ENCODE results near the gene MOB4. TPM values are rescaled to one million over a fixed set of nuclear protein-coding genes. Genes with fewer than 3 reads are reported as not detected.

The MOB4 gene
- total and polyA plus RNA-seq, 2 donors (not counting 1 experiment from before 2014, with no cell fraction given) = 12.6 to 20.8 TPM

GRCh38 chr2:197486175-197486574, 29.7 kb upstream of the MOB4 start:
- Histone ChIP-seq H3K36me3 (replicated peaks in 1 of 2; ENCODE audit: control extremely low read depth in 1 of 2, control insufficient read depth in 1 of 2, extremely low read depth in 1 of 2, insufficient read depth in 2 of 2, low read length in 1 of 2) (peaks cover 1 to 56% of the 10 kb centered on the region in 2 experiments), H3K79me2 (ENCODE audit: control insufficient read depth, insufficient read depth, low read length) (no peaks in the 10 kb centered on the region), H3K27ac (ENCODE audit: low read length in 2 of 2) (no peak overlapping the region), H3K4me2 (replicated peaks; ENCODE audit: low read depth, low read length, poor library complexity, severe bottlenecking) (no peak overlapping the region), H2AFZ (ENCODE audit: insufficient read depth, low read depth, low read length, poor library complexity, severe bottlenecking) (no peak overlapping the region), H3K9me3 (ENCODE audit: control extremely low read depth in 1 of 3, control insufficient read depth in 2 of 3, insufficient read depth in 1 of 3, low read length in 2 of 3) (peaks cover 0 to 20% (median 10%) of the 10 kb centered on the region in 3 donors), H3K27me3 (replicated peaks in 1 of 4; ENCODE audit: control extremely low read depth in 1 of 4, control insufficient read depth in 3 of 4, insufficient read depth in 4 of 4, low read length in 3 of 4) (no peaks in the 10 kb centered on the region), H4K20me1 (ENCODE audit: control insufficient read depth, insufficient read depth, low read length, poor library complexity, severe bottlenecking) (no peaks in the 10 kb centered on the region), H3K9ac (ENCODE audit: low read length) (no peak overlapping the region), H3K4me3 (ENCODE audit: control extremely low read depth in 1 of 5, extremely low read depth in 1 of 5, insufficient read depth in 1 of 5, low read depth in 2 of 5, low read length in 4 of 5) (no peak overlapping the region), H3K4me1 (ENCODE audit: control insufficient read depth in 2 of 2, insufficient read depth in 2 of 2, low read length in 2 of 2) (no peaks in the 10 kb centered on the region)
- H3K9me3 Mint-ChIP-seq (ENCODE audit: insufficient read depth) = no peaks in the 10 kb centered on the region
- no CpG with 5 or more reads among the region's 2 CpGs for WGBS (ENCODE audit: insufficient coverage)
- H3K27me3 Mint-ChIP-seq = no peaks in the 10 kb centered on the region
- no peak for TF ChIP-seq EZH2 (IDR thresholded peaks at IDR 0.05; ENCODE audit: borderline replicate concordance, insufficient read depth, low read depth, low read length, poor library complexity, severe bottlenecking)
- TF ChIP-seq, protein P1, sequence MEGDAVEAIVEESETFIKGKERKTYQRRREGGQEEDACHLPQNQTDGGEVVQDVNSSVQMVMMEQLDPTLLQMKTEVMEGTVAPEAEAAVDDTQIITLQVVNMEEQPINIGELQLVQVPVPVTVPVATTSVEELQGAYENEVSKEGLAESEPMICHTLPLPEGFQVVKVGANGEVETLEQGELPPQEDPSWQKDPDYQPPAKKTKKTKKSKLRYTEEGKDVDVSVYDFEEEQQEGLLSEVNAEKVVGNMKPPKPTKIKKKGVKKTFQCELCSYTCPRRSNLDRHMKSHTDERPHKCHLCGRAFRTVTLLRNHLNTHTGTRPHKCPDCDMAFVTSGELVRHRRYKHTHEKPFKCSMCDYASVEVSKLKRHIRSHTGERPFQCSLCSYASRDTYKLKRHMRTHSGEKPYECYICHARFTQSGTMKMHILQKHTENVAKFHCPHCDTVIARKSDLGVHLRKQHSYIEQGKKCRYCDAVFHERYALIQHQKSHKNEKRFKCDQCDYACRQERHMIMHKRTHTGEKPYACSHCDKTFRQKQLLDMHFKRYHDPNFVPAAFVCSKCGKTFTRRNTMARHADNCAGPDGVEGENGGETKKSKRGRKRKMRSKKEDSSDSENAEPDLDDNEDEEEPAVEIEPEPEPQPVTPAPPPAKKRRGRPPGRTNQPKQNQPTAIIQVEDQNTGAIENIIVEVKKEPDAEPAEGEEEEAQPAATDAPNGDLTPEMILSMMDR (IDR thresholded peaks at IDR 0.05) = no peak
- no peak overlapping the region for H3K4me3 Mint-ChIP-seq
- H3K27ac Mint-ChIP-seq = no peak overlapping the region
- no peaks in the 10 kb centered on the region for H3K4me1 Mint-ChIP-seq
- CTCF ChIA-PET = no interaction called here
- ATAC-seq (ENCODE audit: low read depth) (no peak), DNase-seq (no peak)
- POLR2A ChIA-PET = no interaction called here
- intact Hi-C loops (cut with micrococcal nuclease) = no loop called here

GRCh38 chr2:197487385-197487784, 28.5 kb upstream of the MOB4 start:
- no peaks in the 10 kb centered on the region for H4K20me1 ChIP-seq (ENCODE audit: control insufficient read depth, insufficient read depth, low read length, poor library complexity, severe bottlenecking)
- intact Hi-C loops (cut with micrococcal nuclease) = no loop called here
- Mint-ChIP-seq H3K27ac (no peak overlapping the region), H3K27me3 (no peaks in the 10 kb centered on the region), H3K4me1 (no peaks in the 10 kb centered on the region), H3K4me3 (no peak overlapping the region), H3K9me3 (ENCODE audit: insufficient read depth) (no peaks in the 10 kb centered on the region)
- POLR2A ChIA-PET = no interaction called here
- H3K9me3 ChIP-seq (ENCODE audit: control extremely low read depth in 1 of 3, control insufficient read depth in 2 of 3, insufficient read depth in 1 of 3, low read length in 2 of 3) = peaks cover 0 to 17% (median 10%) of the 10 kb centered on the region in 3 donors
- no peak overlapping the region for H3K27ac ChIP-seq (ENCODE audit: low read length in 2 of 2)
- H3K4me1 ChIP-seq (ENCODE audit: control insufficient read depth in 2 of 2, insufficient read depth in 2 of 2, low read length in 2 of 2) = no peaks in the 10 kb centered on the region
- H3K9ac ChIP-seq (ENCODE audit: low read length) = no peak overlapping the region
- DNase-seq (no peak), ATAC-seq (ENCODE audit: low read depth) (no peak)
- H3K36me3 ChIP-seq (replicated peaks in 1 of 2; ENCODE audit: control extremely low read depth in 1 of 2, control insufficient read depth in 1 of 2, extremely low read depth in 1 of 2, insufficient read depth in 2 of 2, low read length in 1 of 2) = peaks cover 4 to 68% of the 10 kb centered on the region in 2 experiments
- WGBS (ENCODE audit: insufficient coverage) = 100% methylated on average over 4 of the region's 4 CpGs
- H3K4me2 ChIP-seq (replicated peaks; ENCODE audit: low read depth, low read length, poor library complexity, severe bottlenecking) = no peak overlapping the region
- peaks cover 2% of the 10 kb centered on the region for H3K79me2 ChIP-seq (ENCODE audit: control insufficient read depth, insufficient read depth, low read length)
- TF ChIP-seq, protein P1 (IDR thresholded peaks at IDR 0.05) = no peak
- TF ChIP-seq EZH2 (IDR thresholded peaks at IDR 0.05; ENCODE audit: borderline replicate concordance, insufficient read depth, low read depth, low read length, poor library complexity, severe bottlenecking) = no peak
- no peak overlapping the region for H3K4me3 ChIP-seq (ENCODE audit: control extremely low read depth in 1 of 5, extremely low read depth in 1 of 5, insufficient read depth in 1 of 5, low read depth in 2 of 5, low read length in 4 of 5)
- CTCF ChIA-PET = no interaction called here
- no peaks in the 10 kb centered on the region for H3K27me3 ChIP-seq (replicated peaks in 1 of 4; ENCODE audit: control extremely low read depth in 1 of 4, control insufficient read depth in 3 of 4, insufficient read depth in 4 of 4, low read length in 3 of 4)
- no peak overlapping the region for H2AFZ ChIP-seq (ENCODE audit: insufficient read depth, low read depth, low read length, poor library complexity, severe bottlenecking)
